Measurements from ENCODE around the gene FKBP1A. TPM values are rescaled to one million over a fixed set of nuclear protein-coding genes. Genes with fewer than 3 reads are reported as not detected.

Gene FKBP1A
- total and polyA plus RNA-seq, 2 donors, result 93.4 to 223 TPM

DNA sequence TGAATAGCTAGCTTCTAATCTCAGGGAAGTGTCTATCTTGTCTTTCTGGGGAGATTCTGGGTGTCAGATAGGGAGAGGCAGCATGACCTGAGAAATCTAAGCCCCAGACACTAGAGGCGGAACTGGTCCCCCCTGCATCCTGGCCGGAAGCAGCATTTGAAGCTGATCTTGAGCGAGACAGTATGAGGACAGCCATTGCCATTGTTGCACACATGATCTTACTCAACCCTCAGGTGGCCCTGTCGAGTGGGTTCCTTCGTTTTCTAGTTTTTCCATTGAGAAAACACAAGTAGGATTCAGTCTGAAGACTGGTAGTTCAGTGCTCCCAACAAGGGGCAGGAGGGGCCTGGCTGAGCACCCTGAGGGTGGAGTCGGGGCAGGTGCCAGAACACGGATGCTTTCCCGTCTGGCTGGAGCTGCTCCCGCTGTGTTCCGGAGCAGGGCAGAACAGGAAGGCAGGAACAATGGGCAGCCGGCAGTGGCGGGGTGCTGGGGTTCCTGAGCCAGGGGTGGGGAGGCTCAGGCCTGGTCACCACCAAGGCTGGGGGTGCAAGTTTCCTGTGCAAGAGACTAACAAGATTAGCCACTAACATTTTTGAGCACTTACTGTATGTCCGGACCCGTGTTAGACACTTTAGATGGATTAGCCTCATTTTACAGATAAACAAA lies 56.0 kb downstream of the FKBP1A start:
- no peak overlapping the region for H3K4me3 ChIP-seq (ENCODE audit: low read length in 2 of 2)
- peaks cover 10 to 11% of the 10 kb centered on the region in 2 donors for H3K36me3 ChIP-seq (ENCODE audit: control insufficient read depth in 2 of 2, insufficient read depth in 2 of 2, low read length in 1 of 2)
- H3K4me1 ChIP-seq (ENCODE audit: control insufficient read depth in 2 of 2, insufficient read depth in 2 of 2, low read length in 2 of 2), result peaks cover 2 to 9% of the 10 kb centered on the region in 2 donors
- peak overlapping the region in 1 of 2 donors; percentile 19 for H3K27ac ChIP-seq (ENCODE audit: low read depth in 1 of 2, low read length in 1 of 2)
- 46% methylated on average over 14 of the region's 14 CpGs for WGBS
- no peaks in the 10 kb centered on the region for H3K27me3 ChIP-seq (ENCODE audit: control insufficient read depth in 2 of 2, insufficient read depth in 1 of 2, low read length in 1 of 2)
- H3K9me3 ChIP-seq (ENCODE audit: control insufficient read depth in 2 of 2, insufficient read depth in 1 of 2, low read length in 1 of 2), result no peaks in the 10 kb centered on the region
- DNase-seq (ENCODE audit: low read depth in 6 of 9, low spot score in 9 of 9), result peak in 1 of 9 donors; percentile 45

DNA sequence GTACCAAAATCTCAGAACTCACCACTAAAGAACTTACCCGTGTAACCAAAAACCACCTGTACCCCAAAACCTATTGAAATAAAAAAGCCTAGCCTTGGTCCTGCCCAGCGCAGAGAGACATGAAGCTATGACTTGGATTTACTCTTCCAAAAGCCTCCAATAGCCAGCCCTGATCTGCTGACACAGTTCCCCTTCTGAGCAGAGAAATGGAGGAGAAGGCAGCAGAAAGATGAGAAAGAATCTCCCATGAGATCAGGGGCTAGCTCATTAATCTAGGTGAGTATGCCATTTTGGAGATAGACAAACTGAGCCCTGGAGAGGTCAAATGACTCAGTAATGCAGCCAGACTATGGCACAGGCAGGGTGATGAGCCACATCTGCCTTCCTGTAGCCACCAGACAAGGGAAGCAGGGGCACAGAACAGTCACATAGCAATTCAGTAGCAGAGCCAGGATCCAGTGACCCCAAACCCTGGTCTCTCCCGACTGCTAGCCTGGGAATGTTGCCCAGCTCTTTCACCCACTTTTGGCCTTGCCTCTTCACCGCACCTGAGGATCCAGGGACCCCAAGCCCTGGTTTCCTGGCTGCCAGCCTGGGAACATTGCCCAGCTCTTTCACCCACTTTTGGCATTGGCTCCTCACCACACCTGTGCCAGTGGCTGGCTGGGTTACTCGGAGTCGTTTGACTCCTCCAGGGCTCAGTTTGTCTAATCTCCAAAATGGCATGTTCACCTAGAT lies 56.7 kb downstream of the FKBP1A start:
- no peak for DNase-seq (ENCODE audit: low read depth in 6 of 9, low spot score in 9 of 9)
- H3K36me3 ChIP-seq (ENCODE audit: control insufficient read depth in 2 of 2, insufficient read depth in 2 of 2, low read length in 1 of 2), result peaks cover 10 to 11% of the 10 kb centered on the region in 2 donors
- no peaks in the 10 kb centered on the region for H3K27me3 ChIP-seq (ENCODE audit: control insufficient read depth in 2 of 2, insufficient read depth in 1 of 2, low read length in 1 of 2)
- H3K4me3 ChIP-seq (ENCODE audit: low read length in 2 of 2), result no peak overlapping the region
- 83% methylated on average over 6 of the region's 6 CpGs for WGBS
- peaks cover 2 to 9% of the 10 kb centered on the region in 2 donors for H3K4me1 ChIP-seq (ENCODE audit: control insufficient read depth in 2 of 2, insufficient read depth in 2 of 2, low read length in 2 of 2)
- H3K9me3 ChIP-seq (ENCODE audit: control insufficient read depth in 2 of 2, insufficient read depth in 1 of 2, low read length in 1 of 2), result no peaks in the 10 kb centered on the region
- no peak overlapping the region for H3K27ac ChIP-seq (ENCODE audit: low read depth in 1 of 2, low read length in 1 of 2)

DNA sequence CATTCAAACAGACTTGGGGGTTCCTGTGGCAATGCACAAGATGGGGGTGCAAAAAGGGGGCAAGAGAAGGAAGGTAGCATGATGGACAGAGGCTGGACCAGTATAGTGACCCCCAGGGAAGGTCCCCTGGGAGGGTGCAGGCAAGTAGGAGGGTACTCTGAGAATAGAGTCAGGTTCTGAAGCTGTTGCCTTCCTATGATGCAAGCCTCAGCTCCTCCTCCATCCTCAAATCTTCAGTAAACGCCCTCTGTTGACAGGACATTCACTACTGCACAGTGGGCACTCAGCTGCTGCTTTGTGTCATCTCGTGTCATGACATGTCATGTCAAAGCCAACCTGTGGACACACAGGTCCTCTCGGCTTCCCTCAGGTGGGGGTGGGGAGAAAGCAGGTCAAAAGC lies 58.1 kb downstream of the FKBP1A start:
- H3K36me3 ChIP-seq (ENCODE audit: control insufficient read depth in 2 of 2, insufficient read depth in 2 of 2, low read length in 1 of 2), result peaks cover 11 to 13% of the 10 kb centered on the region in 2 donors
- H3K27me3 ChIP-seq (ENCODE audit: control insufficient read depth in 2 of 2, insufficient read depth in 1 of 2, low read length in 1 of 2), result no peaks in the 10 kb centered on the region
- no peak overlapping the region for H3K4me3 ChIP-seq (ENCODE audit: low read length in 2 of 2)
- WGBS, result 92% methylated on average over 3 of the region's 3 CpGs
- no peak for DNase-seq (ENCODE audit: low read depth in 6 of 9, low spot score in 9 of 9)
- H3K4me1 ChIP-seq (ENCODE audit: control insufficient read depth in 2 of 2, insufficient read depth in 2 of 2, low read length in 2 of 2), result peaks cover 2 to 16% of the 10 kb centered on the region in 2 donors
- H3K27ac ChIP-seq (ENCODE audit: low read depth in 1 of 2, low read length in 1 of 2), result no peak overlapping the region
- H3K9me3 ChIP-seq (ENCODE audit: control insufficient read depth in 2 of 2, insufficient read depth in 1 of 2, low read length in 1 of 2), result no peaks in the 10 kb centered on the region

DNA sequence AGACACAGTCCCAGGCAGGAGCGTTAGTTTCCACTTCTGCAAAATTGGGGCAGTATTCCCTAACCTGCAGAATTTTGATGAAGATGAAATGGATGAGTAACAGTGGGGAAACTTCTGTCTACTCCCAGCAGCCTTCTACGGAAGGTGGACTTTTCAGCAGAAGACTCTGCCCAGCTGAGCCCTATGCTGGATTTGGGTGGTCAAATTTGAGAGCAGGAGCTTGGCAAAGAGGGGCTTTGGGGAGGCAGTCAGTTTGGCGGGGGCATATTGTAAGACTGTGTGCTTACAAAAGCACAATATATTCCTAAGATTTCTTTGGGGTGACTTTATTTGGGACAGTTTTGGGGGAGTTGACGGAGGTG lies 58.5 kb downstream of the FKBP1A start:
- Histone ChIP-seq H3K36me3 (ENCODE audit: control insufficient read depth in 2 of 2, insufficient read depth in 2 of 2, low read length in 1 of 2) (peaks cover 11 to 13% of the 10 kb centered on the region in 2 donors), H3K27me3 (ENCODE audit: control insufficient read depth in 2 of 2, insufficient read depth in 1 of 2, low read length in 1 of 2) (no peaks in the 10 kb centered on the region), H3K9me3 (ENCODE audit: control insufficient read depth in 2 of 2, insufficient read depth in 1 of 2, low read length in 1 of 2) (no peaks in the 10 kb centered on the region), H3K4me1 (ENCODE audit: control insufficient read depth in 2 of 2, insufficient read depth in 2 of 2, low read length in 2 of 2) (peaks cover 2 to 16% of the 10 kb centered on the region in 2 donors), H3K4me3 (ENCODE audit: low read length in 2 of 2) (no peak overlapping the region), H3K27ac (ENCODE audit: low read depth in 1 of 2, low read length in 1 of 2) (no peak overlapping the region)
- whole genome bisulfite sequencing, result 99% methylated on average over 4 of the region's 4 CpGs
- DNase-seq (ENCODE audit: low read depth in 6 of 9, low spot score in 9 of 9), result no peak

DNA sequence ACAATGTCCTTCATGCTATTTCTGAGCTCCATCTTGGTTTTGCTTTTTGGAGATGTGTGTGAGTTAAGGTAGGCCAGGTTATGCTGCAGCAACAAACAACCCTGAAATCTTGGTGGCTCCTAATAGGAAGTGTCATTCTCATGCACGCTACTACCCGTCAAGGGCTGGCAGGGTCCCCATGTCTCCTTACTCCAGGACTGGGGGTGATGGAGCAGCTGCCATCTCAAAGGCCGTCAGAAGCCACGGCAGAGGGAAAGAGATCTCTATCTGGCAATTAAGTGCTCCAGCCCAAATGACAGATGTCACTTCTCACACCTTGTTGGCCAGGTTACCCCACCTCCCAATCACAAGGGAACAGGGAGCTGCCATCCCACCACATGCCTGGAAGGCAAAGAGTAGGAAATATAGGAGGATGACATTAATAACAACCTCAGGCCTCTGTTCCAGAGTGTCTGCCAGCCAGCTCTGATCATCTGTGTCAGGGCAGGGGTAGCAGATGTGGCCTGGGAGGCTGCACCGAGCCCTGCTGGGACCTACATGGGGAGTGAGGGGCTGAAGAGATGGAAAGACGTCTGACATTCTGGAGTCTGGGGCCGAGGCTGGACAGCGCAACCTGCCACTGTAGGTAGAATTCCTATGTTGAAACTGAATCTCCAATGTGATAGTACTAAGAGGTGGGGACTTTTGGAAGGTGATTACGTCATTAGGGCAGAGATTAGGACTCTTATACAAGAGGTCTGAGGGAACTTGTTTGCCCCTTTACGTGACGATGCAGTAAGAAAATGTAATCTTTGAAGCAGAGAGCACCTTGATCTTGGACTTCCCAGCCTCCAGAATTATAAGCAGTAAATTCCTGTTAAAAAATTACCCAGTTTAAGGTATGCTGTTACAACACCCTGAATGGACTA lies 59.1 kb downstream of the FKBP1A start:
- Histone ChIP-seq H3K4me1 (ENCODE audit: control insufficient read depth in 2 of 2, insufficient read depth in 2 of 2, low read length in 2 of 2) (peaks cover 2 to 16% of the 10 kb centered on the region in 2 donors), H3K4me3 (ENCODE audit: low read length in 2 of 2) (no peak overlapping the region), H3K9me3 (ENCODE audit: control insufficient read depth in 2 of 2, insufficient read depth in 1 of 2, low read length in 1 of 2) (no peaks in the 10 kb centered on the region), H3K27me3 (ENCODE audit: control insufficient read depth in 2 of 2, insufficient read depth in 1 of 2, low read length in 1 of 2) (no peaks in the 10 kb centered on the region), H3K27ac (ENCODE audit: low read depth in 1 of 2, low read length in 1 of 2) (no peak overlapping the region), H3K36me3 (ENCODE audit: control insufficient read depth in 2 of 2, insufficient read depth in 2 of 2, low read length in 1 of 2) (peaks cover 13 to 18% of the 10 kb centered on the region in 2 donors)
- no peak for DNase-seq (ENCODE audit: low read depth in 6 of 9, low spot score in 9 of 9)
- 96% methylated on average over 11 of the region's 11 CpGs for WGBS

DNA sequence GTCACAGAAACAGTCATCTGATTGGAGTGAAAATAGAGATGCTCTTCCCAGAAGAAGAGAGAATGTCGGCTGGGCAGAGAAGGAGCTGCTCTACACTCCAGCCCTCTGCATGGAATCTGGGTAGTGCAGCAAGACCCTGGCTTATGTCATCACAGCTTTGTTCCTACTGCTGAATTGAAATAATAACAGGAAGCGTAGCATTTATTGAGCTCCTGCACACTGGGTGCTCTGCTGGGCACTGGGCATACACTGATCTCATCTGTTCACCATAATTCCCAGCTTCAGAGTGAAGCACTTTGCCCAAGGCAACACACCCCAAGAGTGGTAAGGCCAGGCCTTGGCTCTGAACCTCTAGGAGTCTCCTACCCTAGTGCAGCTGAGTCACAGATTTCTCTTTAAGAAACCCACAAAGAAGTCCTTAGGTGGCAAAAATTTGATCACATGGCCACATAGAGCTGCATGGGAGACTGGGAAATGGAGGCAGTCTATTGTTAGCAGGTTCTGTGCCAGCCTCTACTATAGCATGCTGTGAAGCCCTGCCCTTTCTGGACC lies 60.0 kb downstream of the FKBP1A start:
- no peak overlapping the region for H3K4me3 ChIP-seq (ENCODE audit: low read length in 2 of 2)
- H3K36me3 ChIP-seq (ENCODE audit: control insufficient read depth in 2 of 2, insufficient read depth in 2 of 2, low read length in 1 of 2), result peaks cover 13 to 19% of the 10 kb centered on the region in 2 donors
- no peaks in the 10 kb centered on the region for H3K9me3 ChIP-seq (ENCODE audit: control insufficient read depth in 2 of 2, insufficient read depth in 1 of 2, low read length in 1 of 2)
- H3K27ac ChIP-seq (ENCODE audit: low read depth in 1 of 2, low read length in 1 of 2), result no peak overlapping the region
- H3K27me3 ChIP-seq (ENCODE audit: control insufficient read depth in 2 of 2, insufficient read depth in 1 of 2, low read length in 1 of 2), result no peaks in the 10 kb centered on the region
- H3K4me1 ChIP-seq (ENCODE audit: control insufficient read depth in 2 of 2, insufficient read depth in 2 of 2, low read length in 2 of 2), result peaks cover 4 to 20% of the 10 kb centered on the region in 2 donors
- WGBS, result 98% methylated on average over 2 of the region's 2 CpGs
- DNase-seq (ENCODE audit: low read depth in 6 of 9, low spot score in 9 of 9), result no peak

DNA sequence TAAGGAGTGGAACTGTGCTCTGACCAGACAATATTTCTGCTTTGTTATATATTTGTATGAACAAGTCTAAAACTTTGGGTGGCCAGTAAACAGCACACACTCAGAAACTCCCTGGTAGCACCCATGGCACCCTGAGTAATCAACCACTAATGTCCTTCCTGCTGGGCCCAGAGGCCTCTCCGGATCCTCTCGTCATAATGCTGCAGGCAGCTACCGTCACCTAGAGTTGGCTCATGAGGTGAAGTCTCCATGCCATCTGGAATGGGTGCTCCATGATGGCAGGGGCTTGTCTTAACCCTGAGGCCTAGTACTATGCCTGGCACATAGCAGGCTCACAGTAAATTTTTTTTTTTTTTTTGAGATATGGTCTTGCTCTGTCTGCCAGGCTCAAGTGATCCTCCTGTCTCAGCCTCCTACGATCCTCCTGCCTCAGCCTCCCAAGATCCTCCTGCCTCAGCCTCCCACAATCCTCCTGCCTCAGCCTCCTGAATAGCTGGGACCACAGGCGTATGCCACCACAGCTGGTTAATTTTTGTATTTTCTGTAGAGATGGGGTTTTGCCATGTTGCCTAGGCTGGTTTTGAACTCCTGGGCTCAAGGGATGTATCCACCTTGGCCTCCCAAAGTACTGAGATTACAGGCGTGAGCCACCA lies 60.9 kb downstream of the FKBP1A start:
- 98% methylated on average over 6 of the region's 6 CpGs for WGBS
- Histone ChIP-seq H3K36me3 (ENCODE audit: control insufficient read depth in 2 of 2, insufficient read depth in 2 of 2, low read length in 1 of 2) (peaks cover 13 to 19% of the 10 kb centered on the region in 2 donors), H3K9me3 (ENCODE audit: control insufficient read depth in 2 of 2, insufficient read depth in 1 of 2, low read length in 1 of 2) (no peaks in the 10 kb centered on the region), H3K4me3 (ENCODE audit: low read length in 2 of 2) (no peak overlapping the region), H3K4me1 (ENCODE audit: control insufficient read depth in 2 of 2, insufficient read depth in 2 of 2, low read length in 2 of 2) (peaks cover 6 to 25% of the 10 kb centered on the region in 2 donors), H3K27ac (ENCODE audit: low read depth in 1 of 2, low read length in 1 of 2) (no peak overlapping the region), H3K27me3 (ENCODE audit: control insufficient read depth in 2 of 2, insufficient read depth in 1 of 2, low read length in 1 of 2) (no peaks in the 10 kb centered on the region)
- no peak for DNase-seq (ENCODE audit: low read depth in 6 of 9, low spot score in 9 of 9)

DNA sequence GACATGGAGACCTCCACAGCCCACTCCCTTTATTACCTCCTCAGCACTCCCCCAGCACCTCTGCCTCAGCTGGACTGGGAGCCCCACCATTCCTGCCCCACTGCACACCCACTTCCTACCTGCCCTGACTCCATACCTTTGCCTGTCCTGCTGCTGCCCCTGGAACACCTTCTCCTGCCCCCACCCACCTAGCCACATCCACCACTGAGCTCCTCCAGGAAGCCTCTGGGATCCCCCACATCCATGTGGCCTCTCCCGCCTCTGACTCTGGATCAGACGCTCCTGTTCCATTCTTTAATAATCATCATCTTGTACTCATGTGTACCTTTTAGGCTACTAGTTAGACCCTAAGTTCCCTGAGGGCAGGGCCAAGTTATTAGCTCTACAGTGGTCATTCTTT lies 61.8 kb downstream of the FKBP1A start:
- Histone ChIP-seq H3K36me3 (ENCODE audit: control insufficient read depth in 2 of 2, insufficient read depth in 2 of 2, low read length in 1 of 2) (peaks cover 13 to 19% of the 10 kb centered on the region in 2 donors), H3K27ac (ENCODE audit: low read depth in 1 of 2, low read length in 1 of 2) (no peak overlapping the region), H3K27me3 (ENCODE audit: control insufficient read depth in 2 of 2, insufficient read depth in 1 of 2, low read length in 1 of 2) (no peaks in the 10 kb centered on the region), H3K4me1 (ENCODE audit: control insufficient read depth in 2 of 2, insufficient read depth in 2 of 2, low read length in 2 of 2) (peaks cover 10 to 26% of the 10 kb centered on the region in 2 donors), H3K4me3 (ENCODE audit: low read length in 2 of 2) (no peak overlapping the region), H3K9me3 (ENCODE audit: control insufficient read depth in 2 of 2, insufficient read depth in 1 of 2, low read length in 1 of 2) (no peaks in the 10 kb centered on the region)
- over 99% methylated on average over 2 of the region's 2 CpGs for WGBS
- DNase-seq (ENCODE audit: low read depth in 6 of 9, low spot score in 9 of 9), result no peak
